Measurements from ENCODE around the gene TASOR2.

TASOR2 gene

DNA sequence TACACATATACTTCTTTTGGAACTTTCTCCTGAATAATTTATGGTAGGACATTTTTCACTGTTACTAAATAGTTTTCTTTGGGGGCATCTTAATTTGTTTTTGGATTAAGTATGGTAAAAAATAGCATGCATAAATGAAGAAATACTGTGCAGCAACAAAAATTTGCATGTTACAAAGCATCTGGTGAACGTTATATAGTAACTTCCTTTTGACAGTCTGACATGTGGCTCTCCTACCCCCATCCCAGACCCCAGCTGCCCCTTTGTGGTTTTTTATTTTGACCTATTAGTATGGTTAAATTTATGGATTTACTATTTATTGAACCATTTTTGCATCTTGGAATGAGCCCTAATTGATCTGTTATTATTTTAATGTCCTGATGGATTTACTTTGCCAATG lies 9.9 kb downstream of the TASOR2 start:
- Mint-ChIP-seq H3K4me3 (no peak overlapping the region), H3K9me3 (peaks cover 8% of the 10 kb centered on the region), H3K27me3 (no peaks in the 10 kb centered on the region), H3K36me3 (no peaks in the 10 kb centered on the region), H3K4me1 (peaks cover 67% of the 10 kb centered on the region), H3K27ac (no peak overlapping the region)

GRCh38 chr10:5697342-5697741 lies 12.7 kb downstream of the TASOR2 start:
- Mint-ChIP-seq H3K4me1 (peaks cover 47% of the 10 kb centered on the region), H3K27ac (no peak overlapping the region)

GRCh38 chr10:5698062-5698461 lies 13.4 kb downstream of the TASOR2 start:
- Mint-ChIP-seq H3K9me3 (peaks cover 8% of the 10 kb centered on the region), H3K27me3 (no peaks in the 10 kb centered on the region), H3K4me3 (peak overlapping the region; percentile 5), H3K4me1 (peaks cover 42% of the 10 kb centered on the region), H3K36me3 (no peaks in the 10 kb centered on the region), H3K27ac (no peak overlapping the region)

More at GRCh38 chr10:5697342-5697741, 12.7 kb downstream of the TASOR2 start:
- Mint-ChIP-seq H3K9me3 (peaks cover 8% of the 10 kb centered on the region), H3K4me3 (no peak overlapping the region), H3K27me3 (no peaks in the 10 kb centered on the region), H3K36me3 (no peaks in the 10 kb centered on the region)

GRCh38 chr10:5708356-5708755 lies 23.7 kb downstream of the TASOR2 start:
- Mint-ChIP-seq H3K9me3 (no peaks in the 10 kb centered on the region), H3K27ac (peak overlapping the region; percentile 37), H3K4me1 (peaks cover 90% of the 10 kb centered on the region), H3K27me3 (no peaks in the 10 kb centered on the region), H3K36me3 (peaks cover 4% of the 10 kb centered on the region), H3K4me3 (peak overlapping the region; percentile 53)

- Mint-ChIP-seq H3K4me3 (peak overlapping the region; percentile 80), H3K4me1 (peaks cover 95% of the 10 kb centered on the region), H3K27me3 (no peaks in the 10 kb centered on the region), H3K9me3 (no peaks in the 10 kb centered on the region), H3K36me3 (peaks cover 7% of the 10 kb centered on the region), H3K27ac (peak overlapping the region; percentile 78)
Observed at GRCh38 chr10:5709865-5710264, 25.2 kb downstream of the TASOR2 start.

DNA sequence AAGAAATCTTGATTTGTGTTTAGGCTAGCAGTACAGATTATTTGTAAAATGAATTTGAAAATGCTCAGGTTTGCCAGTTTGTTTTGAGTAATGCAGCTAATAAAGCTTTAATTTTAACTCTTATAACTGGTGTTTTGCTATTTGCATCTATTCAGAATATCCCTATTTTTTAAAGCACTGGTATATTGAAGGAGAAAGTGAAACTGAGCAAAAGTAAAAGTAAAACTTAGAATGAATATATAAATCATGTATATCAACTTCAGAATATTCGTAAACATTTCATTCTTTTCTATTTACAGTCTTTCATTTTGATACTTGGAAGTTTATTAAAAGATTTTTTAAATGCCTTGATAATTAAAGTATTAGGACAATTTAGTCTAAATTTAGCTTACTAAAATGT lies 26.2 kb downstream of the TASOR2 start:
- Mint-ChIP-seq H3K4me3 (peak overlapping the region; percentile 85), H3K27ac (no peak overlapping the region), H3K4me1 (peaks cover 93% of the 10 kb centered on the region), H3K36me3 (peaks cover 9% of the 10 kb centered on the region), H3K9me3 (no peaks in the 10 kb centered on the region), H3K27me3 (no peaks in the 10 kb centered on the region)

GRCh38 chr10:5711642-5712041 lies 27.0 kb downstream of the TASOR2 start:
- no peaks in the 10 kb centered on the region for H3K27me3 Mint-ChIP-seq
- no peak overlapping the region for H3K27ac Mint-ChIP-seq
- H3K4me1 Mint-ChIP-seq = peaks cover 91% of the 10 kb centered on the region
- H3K4me3 Mint-ChIP-seq = peak overlapping the region; percentile 85
- H3K36me3 Mint-ChIP-seq = peaks cover 9% of the 10 kb centered on the region
- H3K9me3 Mint-ChIP-seq = no peaks in the 10 kb centered on the region

DNA sequence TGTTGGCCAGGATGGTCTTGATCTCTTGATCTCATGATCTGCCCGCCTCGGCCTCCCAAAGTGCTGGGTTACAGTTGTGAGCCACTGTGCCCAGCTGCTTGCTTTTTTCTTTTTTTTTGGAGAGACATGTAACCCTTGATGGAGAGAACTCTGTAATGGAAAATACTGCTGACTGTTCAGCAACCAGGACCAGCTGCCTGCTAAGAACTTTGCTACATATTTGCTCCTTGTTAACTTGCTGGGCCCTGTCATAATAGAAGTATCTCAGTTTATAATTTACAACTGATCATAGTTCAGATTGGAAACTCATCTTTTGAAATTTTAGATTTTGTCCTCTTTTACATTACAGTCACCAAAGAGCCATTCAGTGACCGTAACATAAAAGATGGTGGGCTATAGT lies 34.9 kb downstream of the TASOR2 start:
- Mint-ChIP-seq H3K27ac (peak overlapping the region; percentile 30), H3K4me3 (no peak overlapping the region), H3K36me3 (peaks cover 22% of the 10 kb centered on the region), H3K27me3 (no peaks in the 10 kb centered on the region), H3K9me3 (no peaks in the 10 kb centered on the region), H3K4me1 (peaks cover 41% of the 10 kb centered on the region)

- Mint-ChIP-seq H3K36me3 (peaks cover 21% of the 10 kb centered on the region), H3K9me3 (no peaks in the 10 kb centered on the region), H3K4me1 (peaks cover 35% of the 10 kb centered on the region), H3K27ac (no peak overlapping the region), H3K4me3 (no peak overlapping the region), H3K27me3 (no peaks in the 10 kb centered on the region)
Observed at GRCh38 chr10:5720182-5720581, 35.5 kb downstream of the TASOR2 start.

DNA sequence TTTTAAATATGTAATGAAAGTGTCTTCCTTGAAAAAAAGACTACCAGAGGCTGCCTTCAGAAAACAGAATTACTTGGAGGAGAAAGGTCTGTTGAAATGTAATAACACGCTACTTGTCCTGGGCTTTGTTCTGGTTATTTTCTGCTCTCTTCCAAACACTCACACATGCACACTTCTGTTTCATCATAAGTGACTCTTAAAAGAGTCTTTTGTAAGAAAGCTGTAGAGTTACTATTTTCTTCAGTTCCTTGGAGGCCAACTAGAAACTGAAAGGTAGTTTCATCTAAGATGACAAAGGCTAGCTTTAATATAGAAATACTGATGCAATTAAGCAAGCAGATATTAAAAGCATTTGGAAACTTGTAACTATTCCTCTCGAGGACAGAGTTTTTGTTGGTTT lies 39.1 kb downstream of the TASOR2 start:
- Mint-ChIP-seq H3K27ac (peak overlapping the region; percentile 5), H3K27me3 (no peaks in the 10 kb centered on the region), H3K9me3 (no peaks in the 10 kb centered on the region), H3K36me3 (peaks cover 28% of the 10 kb centered on the region), H3K4me3 (no peak overlapping the region), H3K4me1 (peaks cover 16% of the 10 kb centered on the region)

- Mint-ChIP-seq H3K4me1 (peaks cover 19% of the 10 kb centered on the region), H3K27me3 (no peaks in the 10 kb centered on the region), H3K4me3 (no peak overlapping the region), H3K27ac (no peak overlapping the region), H3K9me3 (no peaks in the 10 kb centered on the region), H3K36me3 (peaks cover 25% of the 10 kb centered on the region)
Observed at GRCh38 chr10:5730766-5731165, 46.1 kb downstream of the TASOR2 start.

DNA sequence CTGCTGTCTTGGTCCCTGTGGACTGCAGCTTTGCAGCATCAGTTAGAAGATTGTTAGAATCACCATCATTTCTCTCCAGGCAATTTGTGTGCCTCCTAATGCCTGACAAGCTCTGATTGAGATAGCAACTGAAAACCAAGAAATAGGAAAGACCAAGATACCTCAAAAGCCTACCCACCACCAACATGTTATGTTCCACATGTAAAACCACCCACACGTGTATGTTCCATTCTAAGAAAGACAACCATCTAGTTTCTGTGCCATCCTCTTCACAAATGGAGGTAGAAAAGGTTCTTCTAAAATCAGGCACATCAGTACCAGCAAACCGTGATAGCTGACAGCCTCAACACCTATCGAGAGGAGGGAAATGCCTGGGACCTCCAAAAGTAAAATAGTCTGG lies 46.9 kb downstream of the TASOR2 start:
- H3K27ac Mint-ChIP-seq = no peak overlapping the region
- peaks cover 22% of the 10 kb centered on the region for H3K36me3 Mint-ChIP-seq
- no peak overlapping the region for H3K4me3 Mint-ChIP-seq
- no peaks in the 10 kb centered on the region for H3K9me3 Mint-ChIP-seq
- H3K4me1 Mint-ChIP-seq = peaks cover 19% of the 10 kb centered on the region
- H3K27me3 Mint-ChIP-seq = no peaks in the 10 kb centered on the region

- Mint-ChIP-seq H3K9me3 (no peaks in the 10 kb centered on the region), H3K4me3 (no peak overlapping the region), H3K4me1 (peaks cover 19% of the 10 kb centered on the region), H3K36me3 (peaks cover 22% of the 10 kb centered on the region), H3K27ac (no peak overlapping the region), H3K27me3 (no peaks in the 10 kb centered on the region)
Observed at GRCh38 chr10:5732141-5732540, 47.5 kb downstream of the TASOR2 start.
